GM18519 (cell line): Measurements from ENCODE around the gene PPP2R2C.

ENCODE experiments used
- ATAC-seq: cut with Tn5 transposase; IDR thresholded peaks from one replicate; pipeline ENCODE4 v1.9.1; 2021; ENCODE audit warnings: mild to moderate bottlenecking, moderate library complexity; ENCODE audit not compliant: unreplicated experiment, low FRiP score

The PPP2R2C gene

DNA sequence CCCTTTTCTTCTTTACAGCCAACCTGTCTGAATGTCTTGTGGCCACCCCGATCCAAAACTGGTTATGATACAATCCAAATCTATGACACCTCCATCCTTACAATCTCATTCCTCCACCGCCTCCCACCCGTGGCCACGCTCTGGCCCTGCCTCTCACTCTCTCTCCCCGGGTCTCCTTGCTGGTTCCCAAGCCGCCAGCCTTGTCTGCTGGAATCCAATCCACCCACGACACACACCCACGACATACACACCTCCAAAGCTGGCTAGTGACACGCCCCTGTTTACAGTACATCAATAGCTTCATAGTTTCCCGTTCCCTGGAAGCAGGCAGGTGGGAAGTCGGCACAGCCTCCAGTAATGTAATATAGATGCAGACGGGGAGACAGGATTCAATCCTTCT is 103.8 kb downstream of the PPP2R2C start:
- no peak for ATAC-seq

- no peak for ATAC-seq
These were observed 104.3 kb downstream of the PPP2R2C start for GRCh38 chr4:6368096-6368495.

- no peak for ATAC-seq
These were observed 105.0 kb downstream of the PPP2R2C start for GRCh38 chr4:6367371-6367851.

DNA sequence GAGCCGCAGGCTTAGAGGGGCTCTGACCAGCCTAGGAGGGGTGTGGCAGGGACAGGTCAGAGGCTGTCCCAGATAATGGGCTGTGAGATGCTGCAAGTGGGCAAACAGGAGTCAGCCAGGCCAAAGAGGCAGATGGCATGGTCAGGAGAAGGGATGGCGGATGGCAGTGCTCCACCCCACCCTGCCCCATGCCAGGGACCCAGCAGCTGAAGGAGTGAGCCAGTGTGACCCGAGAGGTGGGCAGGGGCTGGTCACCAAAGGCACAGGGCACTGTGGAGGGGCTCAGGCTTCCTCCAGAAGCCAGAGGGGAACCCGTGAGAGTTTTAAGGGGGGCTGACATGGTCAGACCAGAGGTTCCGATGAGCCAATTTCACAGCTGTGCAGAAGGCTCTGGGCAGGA is 105.8 kb downstream of the PPP2R2C start:
- no peak for ATAC-seq

DNA sequence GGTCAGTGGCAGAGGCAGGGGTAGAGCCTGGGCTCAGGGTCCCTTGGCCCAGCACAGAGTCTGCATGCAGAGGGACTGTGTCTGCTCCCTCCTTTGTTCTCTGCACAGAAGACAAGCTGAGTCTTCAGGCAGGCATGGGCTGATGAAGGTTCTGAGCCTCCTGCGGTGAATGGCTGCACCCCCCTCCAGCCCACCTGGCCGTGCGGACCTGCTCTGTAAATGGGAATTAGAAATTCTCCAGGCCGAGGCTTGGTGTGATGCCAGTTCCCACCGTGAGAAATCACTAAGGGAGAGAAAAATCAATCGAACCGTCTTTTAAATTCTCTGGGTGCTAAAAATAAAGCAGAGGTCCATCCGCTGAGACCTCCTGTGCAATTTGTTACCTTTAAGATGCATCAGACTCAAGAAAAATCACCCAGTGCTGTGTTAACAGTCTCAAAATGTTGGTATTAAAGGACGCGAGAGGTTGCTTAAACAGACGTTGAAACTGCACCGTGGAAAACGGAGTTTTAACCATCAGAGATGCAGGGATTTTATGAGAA is 106.8 kb downstream of the PPP2R2C start:
- ATAC-seq: no peak

GRCh38 chr4:6364581-6364980 is 107.8 kb downstream of the PPP2R2C start:
- ATAC-seq: no peak

DNA sequence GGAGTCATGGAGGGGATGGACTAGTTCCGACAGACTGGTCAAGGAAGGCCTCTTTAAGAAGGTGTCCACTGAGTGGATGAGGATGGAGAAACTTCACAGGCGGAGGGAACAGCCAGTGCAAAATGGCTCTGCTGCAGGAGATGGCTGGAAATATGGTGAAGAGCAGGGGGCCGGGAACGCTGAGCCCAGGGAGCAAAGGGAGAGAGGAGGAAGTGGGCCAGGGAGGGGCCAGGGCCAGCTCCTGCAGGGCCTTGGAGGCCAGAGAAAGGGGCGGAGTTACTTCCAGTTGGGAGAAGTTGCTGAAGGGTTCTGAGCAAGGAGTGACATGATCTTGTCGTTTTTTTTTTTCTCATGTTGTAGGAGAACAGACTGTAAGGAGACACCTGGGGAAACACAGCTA is 108.3 kb downstream of the PPP2R2C start:
- ATAC-seq: no peak

GRCh38 chr4:6362896-6363295 is 109.5 kb downstream of the PPP2R2C start:
- no peak for ATAC-seq

DNA sequence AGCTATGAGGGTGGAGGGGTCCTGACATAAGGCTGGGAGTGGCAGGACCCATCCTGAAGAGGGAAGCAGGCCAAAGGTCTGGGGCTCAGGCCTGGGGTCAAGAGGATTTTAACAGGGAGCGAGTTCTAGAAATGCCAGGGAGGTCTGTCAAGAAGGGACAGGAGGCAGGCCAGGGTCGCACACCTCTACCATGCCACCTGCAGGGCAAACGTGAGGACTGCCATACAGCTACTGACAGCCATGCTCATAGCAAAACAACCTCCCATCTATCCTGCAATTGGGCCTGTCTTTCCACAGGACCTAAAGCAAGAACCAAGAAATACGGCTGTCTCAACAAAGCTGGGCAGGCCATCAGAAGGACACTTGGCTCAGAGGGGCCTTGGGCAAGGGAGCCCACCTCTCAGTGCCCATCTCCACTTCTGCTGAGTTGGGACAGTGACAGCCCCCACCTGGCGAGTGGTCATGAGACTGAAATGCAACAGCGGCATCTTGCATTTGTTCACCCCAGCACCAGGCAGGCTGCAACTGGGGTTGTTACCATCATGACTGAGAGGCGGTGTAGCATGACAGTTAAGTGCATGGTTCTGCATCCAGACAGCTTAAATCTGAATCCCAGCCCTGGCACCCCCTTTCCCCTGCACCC is 110.0 kb downstream of the PPP2R2C start:
- no peak for ATAC-seq

DNA sequence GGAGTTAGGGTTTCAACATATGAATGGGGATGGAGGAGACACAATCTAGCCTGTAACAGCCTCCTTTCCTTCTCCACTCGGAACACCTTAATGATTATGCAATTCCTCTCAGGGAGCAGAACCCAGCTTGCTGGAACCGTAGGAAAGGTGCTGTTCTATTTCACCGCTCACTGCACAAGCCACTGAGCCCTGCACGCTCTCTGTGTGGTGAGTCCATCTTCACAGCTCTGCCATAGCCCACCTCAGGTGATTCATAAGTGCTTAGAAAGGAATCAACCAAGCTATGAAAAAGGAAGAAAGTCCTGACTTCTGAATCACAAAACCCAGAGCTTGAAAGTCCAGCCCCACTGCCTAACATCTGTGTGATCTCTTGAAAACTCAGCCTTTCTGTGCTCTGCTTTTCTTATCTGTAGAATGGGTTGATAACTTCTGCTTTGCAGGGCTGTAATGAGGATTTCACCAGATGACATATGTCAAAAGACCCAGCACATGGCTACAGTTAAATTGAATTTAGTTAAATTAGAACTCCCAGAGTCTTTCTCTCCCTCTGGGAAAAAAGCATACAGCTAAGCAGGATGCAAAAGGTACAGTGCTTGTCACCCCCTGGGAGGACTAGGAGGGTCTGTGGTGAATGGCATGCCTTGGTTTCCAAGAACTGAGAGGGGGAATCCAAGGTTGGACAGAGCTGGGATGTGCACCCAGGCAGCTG is 111.2 kb downstream of the PPP2R2C start:
- no peak for ATAC-seq

- no peak for ATAC-seq
These were observed 112.0 kb downstream of the PPP2R2C start for GRCh38 chr4:6360385-6360784.

DNA sequence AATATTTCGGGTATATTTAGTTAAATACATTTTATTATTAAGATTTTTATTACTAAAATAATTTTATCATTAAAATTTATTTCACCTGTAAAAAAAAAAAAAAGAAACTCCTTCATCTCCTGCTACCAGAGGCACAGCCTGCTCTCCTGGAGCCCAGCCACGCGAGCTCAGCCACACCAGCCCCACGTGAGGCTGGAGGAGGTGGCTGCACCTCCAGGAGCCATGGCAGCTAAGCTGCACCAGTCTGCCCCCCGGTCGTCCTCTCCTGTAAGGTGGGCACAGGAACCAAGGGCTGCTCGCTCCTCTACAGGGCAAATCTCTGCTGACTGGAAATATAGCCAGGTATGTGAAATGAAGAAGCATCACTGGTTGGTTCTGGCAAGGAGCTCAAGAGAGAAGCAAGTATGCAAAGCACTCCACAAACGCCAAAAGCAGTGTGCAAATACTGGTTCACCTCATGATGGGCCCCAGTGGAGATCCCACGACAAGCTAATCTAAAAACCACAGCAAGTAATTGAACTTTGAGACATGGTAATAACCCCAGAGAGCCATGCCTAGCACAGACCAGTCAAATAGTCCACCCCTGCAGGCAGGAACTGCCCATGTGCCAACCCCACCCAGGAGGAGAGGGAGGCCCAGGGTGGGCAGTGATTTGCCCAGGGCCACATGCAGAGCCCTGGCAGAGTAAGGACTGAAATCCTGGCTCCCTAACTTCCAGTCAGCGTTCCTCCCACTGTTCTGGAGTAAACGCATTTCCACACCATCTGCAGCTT is 112.7 kb downstream of the PPP2R2C start:
- ATAC-seq: no peak

DNA sequence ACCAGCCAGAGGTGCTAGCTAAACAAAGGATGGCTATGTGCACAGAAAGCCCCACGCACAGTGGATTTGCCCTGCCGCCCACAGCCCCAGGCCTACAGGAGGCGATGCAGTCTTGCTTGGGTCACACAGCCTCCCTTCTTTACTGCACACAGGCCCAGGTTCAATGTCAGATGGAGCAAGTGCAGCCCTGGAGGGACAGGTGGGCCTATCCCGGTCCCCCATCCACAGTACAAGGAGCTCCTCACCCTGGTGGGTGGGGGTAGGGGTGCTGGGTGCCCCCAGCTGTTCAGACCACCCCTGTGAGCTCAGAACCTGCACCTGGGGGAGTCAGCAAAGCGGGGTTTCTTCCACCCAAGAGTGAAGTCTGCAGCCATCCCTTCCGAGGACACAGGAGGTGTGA is 114.9 kb downstream of the PPP2R2C start:
- ATAC-seq: no peak

DNA sequence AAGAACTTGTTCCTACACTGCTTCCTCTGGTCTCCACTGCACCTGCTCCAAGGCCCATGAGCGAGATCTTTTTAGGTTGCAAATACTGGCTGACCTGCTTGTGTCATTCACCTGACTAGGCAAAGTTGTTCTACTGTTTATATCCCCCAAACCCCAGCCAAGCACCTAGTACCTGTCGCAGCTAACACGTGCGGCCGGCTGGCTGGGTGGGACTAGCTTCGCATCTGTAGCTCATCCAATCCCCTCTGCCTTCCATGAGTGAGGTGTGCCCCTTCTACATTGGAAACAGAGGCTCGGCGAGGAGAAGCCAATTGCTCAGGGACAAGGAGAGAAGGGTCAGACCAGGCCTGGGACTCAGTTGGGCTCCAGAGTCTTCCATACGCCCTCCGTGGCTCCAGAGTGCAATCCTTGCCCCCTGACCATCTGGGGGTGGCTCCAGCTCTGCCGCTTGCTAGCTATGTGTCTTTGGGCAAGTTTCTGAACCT is 116.3 kb downstream of the PPP2R2C start:
- no peak for ATAC-seq

- ATAC-seq: no peak
These were observed 117.4 kb downstream of the PPP2R2C start for GRCh38 chr4:6355052-6355451.

GRCh38 chr4:6354626-6355025 is 117.8 kb downstream of the PPP2R2C start:
- ATAC-seq: no peak

- ATAC-seq: no peak
These were observed 118.3 kb downstream of the PPP2R2C start for GRCh38 chr4:6354119-6354518.

- no peak for ATAC-seq
These were observed 120.3 kb downstream of the PPP2R2C start for GRCh38 chr4:6352031-6352692.

DNA sequence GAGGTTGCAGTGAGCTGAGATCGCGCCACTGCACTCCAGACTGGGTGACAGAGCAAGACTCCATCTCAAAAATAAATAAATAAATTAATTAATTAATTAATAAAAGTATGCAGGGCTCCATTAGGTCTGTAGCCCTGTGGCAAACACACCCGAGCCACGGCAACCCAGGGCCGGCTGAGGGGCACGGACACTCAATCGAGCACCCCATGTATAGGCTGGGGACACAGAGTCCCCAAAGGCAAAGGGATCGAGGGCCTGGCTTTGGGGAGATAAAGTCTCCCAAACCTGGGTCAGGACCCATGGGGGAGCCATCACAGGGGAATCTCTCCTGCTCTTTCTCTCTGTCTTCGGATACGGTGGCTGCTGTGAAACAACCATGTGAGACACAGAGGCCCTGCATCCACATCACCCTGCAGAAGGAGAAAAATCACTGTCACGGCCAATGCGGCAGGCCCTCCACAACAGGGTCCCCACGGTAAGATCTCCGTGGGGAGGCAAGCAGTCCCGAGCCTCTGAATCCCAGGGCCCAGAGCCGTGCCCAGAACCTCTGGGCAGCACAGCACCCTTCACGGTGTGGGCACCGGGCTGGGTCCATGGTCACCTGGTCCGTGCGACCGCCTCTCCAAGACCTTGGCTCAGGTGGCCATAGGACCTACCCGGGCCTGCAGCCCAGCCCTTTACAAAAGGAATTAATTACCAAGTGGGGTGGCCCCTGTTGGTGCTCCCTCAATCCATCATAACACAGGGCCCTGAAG is 121.0 kb downstream of the PPP2R2C start:
- ATAC-seq: no peak

DNA sequence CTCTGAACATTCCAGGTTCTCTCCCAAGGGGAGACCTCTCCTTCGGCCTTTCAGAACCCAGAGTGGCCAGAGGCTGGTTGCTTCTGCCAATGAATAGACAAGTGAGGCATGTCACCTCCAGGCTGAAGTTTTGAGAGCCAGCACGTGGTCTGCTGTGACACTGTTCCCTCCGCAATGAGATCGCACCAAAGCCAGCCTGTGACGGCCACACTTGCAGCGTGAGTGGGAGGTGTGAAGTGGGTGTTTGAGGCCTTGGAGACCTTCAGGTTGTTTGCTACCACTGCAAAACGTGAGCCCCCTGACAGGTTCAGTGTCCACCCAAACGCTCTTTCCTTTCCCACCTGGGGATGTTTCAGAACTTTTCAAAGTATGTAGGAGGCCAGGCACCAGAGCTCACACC is 121.8 kb downstream of the PPP2R2C start:
- no peak for ATAC-seq
